ENCODE measurements around the gene CYSRT1.

The CYSRT1 gene

DNA sequence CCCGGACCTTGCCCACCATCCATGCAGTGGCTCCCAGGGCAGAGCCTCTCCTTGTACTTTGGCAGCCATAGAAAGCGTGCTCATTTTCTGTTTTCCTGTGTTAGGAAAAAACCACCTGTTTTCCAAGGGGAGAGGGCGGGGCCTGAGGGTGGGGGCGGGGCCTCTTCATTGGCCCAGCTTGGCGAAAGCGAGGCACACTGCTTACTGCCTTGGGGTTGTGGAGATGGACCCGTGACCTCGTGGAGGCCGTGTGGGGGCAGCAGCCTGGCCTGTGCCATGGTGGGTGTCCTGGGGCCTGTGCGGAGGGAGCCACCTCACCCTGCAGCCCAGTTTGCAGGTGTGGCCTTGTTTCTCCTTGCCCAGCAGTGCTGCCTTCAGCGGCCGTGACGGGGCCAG is 48.1 kb downstream of the CYSRT1 start:
- no peak for DNase-seq

DNA sequence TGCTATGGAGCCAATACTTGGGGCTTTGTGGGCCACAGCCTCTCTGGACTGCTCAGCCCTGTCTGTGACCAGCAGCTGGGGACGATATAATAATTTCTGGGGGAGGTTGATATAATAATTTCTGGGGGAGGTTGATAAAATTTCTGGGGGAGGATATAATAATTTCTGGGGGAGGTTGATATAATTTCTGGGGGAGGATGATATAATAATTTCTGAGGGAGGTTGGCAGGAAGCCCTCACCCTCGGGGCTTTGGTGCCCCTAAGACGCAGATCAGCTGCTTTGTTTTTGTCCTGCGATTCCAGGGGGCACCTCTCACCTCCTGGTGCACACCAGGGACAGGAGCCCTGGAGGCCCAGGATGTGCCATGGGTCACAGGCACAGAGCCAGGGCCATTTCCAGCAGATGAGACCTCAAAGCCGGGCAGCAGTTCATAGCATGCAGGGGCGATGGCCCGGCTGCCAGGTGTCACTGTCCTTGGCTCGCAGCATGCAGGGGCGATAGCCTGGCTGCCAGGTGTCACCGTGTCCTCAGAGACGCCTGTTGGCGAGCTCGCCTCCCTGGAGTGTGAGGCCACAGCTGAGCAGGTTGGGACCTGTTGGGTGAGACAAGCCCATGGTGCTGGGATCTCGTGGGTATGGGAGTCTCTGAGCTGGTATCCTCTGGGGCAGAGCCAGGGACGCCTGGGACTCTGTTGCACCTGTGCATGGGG is 48.8 kb downstream of the CYSRT1 start:
- DNase-seq = no peak

DNA sequence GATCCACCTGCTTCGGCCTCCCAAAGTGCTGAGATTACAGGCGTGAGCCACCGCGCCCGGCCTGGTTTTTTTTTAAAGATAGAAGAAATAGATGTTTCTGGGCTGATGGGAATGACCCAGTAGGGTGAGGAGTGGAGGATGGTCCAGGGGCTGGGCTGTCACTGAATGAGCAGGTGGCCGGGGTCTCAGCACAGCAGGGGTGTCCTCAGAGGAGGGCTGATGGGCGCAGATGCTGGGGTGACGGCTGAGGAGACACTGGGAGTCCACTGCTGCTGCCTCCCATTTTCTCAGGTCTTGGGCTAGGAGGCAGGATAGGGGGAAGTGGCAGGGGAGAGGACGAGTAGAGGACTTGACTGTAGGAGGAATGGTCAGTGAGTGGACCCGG is 50.2 kb downstream of the CYSRT1 start:
- peak; percentile 26 for DNase-seq
